ENCODE measurements around the gene DLL1.

DLL1 gene

DNA sequence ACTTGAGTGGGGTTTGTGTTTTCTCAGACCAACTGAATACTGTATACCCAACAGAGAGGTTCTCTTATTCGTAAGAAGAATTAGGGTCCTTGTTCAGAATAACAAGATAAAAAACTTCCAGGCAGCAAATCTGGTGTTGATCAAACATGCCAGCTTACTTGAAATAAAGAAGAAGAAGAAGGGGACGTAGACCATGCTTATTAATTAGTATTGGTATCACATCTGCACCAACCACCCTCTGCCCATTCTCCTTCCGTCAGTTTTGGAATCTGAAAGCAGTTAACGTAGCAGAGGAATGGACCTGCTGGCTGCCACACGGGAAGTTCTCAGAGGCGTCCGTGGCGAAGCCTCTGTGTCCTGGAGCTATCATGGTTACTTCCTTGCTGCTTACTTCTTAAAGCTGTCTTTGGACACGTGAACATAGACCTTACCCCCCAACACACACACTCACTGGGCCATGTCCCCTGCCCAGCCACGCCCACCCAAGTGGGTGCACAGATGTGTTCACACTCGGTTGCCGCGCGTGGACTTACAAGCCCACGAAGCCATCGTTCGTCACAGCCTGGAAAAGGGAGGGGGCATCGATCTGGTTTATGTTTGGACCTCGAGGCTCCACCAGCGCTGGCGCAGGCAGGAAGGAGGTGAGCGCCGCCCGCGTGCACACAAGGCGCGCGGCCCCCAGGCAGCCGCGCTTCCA is 4.1 kb upstream of the DLL1 start:
- no peak for DNase-seq

GRCh38 chr6:170294298-170294730 is 3.4 kb upstream of the DLL1 start:
- no peak for DNase-seq

DNA sequence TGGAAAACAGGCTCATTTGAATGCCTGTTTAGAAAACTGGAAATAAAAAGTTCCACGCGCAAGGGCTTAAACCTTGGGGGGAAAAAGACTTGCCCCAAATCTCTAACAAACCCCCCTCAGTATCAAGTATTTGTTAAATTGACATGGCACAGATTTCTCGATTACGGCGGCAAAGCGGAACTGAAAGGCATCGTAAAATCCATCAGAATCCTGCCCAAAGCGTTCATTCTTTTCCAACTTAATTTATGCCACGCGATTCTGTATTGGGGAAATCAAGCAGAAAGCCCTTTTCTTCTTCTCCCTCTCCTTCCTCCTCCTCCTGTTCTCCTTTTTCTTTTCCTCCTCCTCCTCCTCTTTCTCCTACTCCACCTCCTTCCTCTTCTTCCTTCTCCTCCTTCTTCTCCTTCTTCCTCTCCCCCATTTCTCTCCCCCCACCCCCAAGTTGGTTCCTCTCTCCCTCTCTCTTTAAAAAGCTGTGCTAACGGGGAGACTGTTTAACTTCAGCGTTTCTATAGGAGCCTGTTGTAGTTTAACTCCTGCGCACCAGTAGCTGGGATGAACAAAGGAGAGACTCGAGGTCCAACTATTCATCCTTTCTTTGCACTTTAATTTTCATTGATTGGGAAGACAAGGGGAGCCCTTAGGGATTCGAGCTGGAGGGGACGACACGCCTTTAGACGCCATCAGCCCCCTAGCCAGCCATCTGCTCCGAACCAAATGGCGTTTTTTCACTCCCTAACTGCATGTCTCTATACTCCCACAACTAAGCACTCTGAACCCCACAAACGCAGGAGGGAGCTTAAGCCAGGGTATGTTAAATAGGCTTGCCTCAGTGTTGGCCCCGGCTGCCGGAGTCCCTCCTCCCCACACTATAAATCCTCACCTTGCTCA is 2.7 kb upstream of the DLL1 start:
- DNase-seq, result no peak

DNA sequence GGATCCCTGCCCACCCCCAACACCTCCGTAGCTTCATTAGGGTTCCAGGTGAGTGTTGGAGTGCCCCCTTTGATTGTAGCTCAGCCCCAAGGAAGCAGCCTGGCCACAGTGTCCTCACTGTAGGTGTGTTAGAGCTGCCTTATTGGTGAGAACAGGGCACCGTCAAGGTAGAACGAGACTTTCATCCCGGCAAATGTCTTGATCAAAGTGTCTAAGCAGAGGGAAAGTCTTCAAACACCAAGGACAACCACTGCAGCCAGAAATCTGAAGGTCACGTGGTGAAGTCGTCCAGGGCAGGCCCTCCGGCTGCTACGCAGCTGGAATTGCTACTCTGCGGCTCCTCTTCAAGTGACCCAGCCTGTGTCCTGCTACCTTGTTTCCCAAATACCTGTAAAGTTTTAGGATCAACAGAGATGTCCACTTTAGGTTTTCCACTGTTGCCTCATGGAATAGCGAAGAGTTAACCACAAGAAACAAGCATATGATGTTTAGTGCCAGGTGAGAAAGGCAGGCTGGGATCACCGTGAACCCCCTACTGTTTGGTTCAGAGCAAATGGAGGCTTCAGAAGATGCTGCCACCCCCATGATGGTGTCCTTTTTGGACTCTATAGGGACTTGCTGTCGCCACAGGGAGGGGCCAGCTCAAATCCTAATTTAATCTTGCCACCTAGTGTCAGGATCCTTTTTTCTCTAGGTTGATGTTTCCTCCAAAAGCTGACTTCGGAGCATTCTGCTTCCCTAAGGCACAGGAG is 1.7 kb upstream of the DLL1 start:
- no peak for DNase-seq

DNA sequence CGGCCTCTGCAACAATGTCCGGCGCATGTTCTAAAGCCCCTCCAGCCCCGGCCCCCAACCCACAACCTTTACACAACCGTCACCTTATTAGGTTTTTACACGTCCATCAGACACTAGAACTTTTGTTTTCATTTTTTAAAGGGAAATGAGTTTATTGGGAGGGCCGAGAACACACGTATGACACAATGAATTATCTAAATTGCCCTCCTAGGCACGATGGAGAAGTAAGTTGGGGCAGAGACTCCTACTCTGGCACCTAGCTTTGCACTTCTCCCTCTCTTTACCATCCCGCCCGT is 1.2 kb upstream of the DLL1 start:
- DNase-seq, result no peak

DNA sequence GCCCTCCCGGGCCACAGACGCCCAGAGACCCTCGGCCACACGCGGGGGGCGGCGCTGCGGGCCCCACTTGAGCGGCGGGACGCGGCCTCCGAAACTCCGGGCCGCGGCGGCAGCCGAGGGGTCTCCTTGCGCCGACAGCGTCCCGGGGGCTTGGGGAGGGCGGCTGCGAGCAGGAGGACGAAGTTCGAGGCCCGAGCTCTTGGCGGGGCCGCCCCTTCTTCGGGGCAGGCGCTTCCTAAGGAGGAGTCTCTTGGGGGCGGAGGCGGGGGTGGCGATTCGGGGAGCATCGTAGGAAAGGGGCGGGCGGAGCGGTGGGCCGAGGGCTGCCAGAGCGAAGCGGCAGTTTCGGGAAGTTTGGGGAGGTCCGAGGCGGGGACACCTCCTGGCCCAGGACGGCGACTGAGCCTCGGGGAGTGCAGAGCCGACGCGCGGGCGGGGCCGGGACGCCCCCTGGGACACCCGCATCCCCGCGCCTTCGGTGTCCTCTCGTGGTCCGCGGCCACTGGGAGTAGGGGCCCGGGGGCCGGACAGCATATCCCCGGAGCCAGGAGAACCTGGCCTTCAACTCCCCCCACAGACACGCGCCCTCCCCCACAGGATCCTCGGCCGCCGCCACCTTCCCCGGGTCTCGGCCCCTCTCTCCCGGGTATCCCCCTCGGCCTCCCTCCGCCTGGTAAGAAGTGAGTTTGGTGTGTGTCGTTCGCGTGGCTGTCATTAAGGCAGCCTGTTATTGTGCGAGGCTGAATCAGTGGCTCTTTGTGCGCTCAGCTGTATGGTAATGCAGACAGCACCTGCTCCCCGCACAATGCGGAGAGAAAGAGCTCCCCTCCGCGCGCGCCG is 613 bp upstream of the DLL1 start:
- DNase-seq, result no peak

- DNase-seq, result no peak
Observed at GRCh38 chr6:170289951-170290295, 955 bp downstream of the DLL1 start.

GRCh38 chr6:170289180-170289931 is 1.5 kb downstream of the DLL1 start:
- DNase-seq, result no peak

GRCh38 chr6:170288852-170289179 is 2.1 kb downstream of the DLL1 start:
- no peak for DNase-seq

DNA sequence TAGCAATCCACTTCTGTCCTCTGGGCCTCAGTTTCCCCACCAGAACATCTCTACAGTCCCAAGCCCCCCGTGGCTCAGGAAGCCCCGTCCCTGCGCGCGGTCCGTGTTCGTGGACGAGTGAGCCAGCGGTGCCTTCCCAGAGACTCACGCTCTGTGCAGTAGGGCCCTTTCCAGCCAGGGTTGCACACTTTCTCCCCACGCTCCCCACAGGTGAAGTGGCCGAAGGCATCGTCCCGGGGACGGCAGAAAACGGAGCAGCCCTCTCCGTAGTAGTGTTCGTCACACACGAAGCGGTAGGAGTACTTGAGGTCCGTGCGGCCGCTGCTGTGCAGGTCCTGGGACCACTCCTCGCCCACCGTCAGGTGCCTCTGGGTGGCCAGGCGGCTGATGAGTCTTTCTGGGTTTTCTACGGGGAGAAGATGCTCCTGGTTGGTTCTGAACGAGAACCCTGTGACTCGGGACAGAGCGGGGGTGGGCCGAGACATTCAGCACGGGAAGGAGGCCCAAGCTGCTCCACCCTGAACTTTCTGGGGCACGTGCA is 2.7 kb downstream of the DLL1 start:
- no peak for DNase-seq

- DNase-seq, result no peak
Observed at GRCh38 chr6:170287371-170287876, 3.5 kb downstream of the DLL1 start.

DNA sequence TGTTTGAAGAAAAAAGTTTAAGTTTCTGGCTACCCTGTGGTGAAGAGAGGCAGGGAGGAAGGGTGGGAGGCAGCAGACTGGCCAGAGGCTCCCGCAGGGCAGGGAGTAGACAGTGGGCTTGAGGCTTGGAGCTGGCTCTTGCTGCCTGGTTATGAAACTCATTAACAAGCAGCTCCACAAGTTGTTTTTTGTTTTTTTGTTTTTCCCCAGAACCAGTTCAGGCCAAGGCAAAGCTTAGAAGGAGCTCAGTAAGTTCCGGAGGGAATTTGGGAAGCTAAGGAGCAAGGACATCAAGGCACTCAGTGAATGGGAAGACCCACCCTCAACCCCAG is 4.0 kb downstream of the DLL1 start:
- DNase-seq, result no peak

DNA sequence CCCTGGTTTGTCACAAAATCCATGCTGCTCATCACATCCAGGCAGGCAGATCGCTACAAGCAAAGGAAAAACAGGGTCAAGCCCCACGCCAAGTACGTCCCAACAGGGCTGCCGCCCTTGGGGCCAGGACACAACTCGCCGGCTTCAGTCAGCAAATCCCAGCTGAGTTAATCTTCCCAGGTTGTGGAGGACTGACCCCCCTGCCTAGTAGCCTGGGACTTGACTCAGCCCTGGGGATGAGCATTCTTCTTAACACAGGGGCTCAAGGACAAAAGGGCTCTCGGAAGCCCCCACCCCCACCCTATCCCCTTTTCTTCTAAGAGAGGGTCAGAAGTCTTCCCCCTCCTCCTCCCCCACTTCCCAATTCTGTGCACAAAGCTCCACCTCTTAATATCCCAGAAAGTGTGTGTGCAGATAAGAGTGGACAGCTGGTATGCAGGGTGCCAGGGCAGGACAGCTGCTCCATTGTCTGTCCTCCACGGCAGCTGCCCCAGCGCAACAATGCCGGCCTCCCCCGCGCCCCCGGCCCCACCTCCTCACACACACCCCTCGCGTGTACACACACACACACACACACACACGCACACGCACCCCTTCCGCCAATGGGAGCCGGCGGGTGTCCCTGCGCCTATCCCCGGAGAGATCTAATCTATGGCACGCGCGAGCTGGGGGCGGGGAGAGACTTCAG is 4.5 kb downstream of the DLL1 start:
- no peak for DNase-seq

GRCh38 chr6:170285482-170285881 is 5.4 kb downstream of the DLL1 start:
- DNase-seq, result no peak

GRCh38 chr6:170284866-170285469 is 5.9 kb downstream of the DLL1 start:
- DNase-seq, result no peak

DNA sequence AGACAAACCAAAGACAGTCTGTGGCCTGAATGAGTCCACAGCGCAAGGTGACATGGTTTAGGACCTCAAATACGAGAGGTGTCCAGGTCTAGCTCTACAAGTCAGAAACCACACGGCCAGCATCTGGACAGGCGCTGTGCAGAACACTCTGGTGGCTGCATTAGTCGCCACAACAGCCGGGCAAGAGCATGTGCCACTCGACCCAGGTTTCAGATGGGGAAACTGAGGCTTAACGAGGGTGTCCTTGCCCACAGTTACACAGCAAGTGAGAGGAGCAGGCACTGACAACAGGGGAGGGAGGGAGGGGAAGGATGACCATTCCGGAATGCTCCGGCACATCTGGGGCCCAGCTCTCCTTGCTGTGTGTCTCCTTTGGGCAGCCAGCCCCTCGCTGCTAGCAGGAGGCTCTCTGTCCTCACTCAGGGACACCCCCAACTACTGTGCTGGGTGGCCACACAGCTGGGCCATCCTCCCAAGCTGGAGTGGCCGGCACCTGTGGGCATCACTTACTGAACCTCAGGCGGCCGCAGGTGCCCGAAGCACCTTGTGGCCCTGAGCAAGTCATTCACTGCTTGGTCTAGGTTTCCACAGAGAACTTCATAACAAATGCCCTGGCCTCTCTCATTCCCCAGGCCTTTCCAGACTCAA is 6.6 kb downstream of the DLL1 start:
- DNase-seq, result no peak

DNA sequence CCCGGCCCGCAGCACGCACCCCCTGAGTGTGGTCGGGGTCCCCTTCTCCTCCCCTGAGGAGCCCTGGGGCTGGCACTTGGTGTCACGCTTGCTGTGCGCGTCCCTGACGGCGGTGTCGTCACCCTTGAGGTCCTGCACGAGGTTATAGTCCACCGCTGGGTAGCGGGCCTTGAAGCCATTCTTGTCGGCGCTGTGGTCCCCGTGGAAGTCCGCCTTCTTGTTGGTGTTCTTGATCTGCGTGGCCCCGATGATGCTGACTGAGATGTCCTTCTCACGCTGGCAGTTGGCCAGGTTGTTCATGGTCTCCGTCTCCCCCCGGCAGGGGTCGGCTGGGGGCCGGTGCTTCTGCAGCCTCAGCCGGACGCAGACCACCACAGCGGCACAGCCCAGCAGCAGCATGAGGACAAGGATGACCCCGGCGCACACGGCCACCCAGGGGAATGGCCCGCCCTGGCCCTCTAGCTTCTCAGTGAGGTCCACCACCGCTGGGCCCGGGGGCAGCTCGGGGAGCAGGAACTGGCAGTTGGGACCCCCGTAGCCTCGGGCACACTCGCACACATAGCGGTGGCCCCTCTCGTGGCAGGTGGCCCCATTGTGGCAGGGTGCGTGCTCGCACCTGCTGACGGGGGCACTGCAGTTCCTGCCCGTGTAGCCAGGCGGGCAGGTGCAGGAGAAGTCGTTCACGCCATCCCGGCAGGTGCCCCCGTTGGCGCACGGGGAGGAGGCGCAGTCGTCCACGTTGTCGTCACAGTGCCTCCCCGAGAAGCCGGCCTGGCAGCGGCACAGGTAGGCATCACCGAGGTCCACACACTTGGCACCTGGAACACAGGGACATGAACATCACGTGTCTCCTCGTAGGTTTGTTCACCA is 7.4 kb downstream of the DLL1 start:
- no peak for DNase-seq

GRCh38 chr6:170282512-170283158 is 8.2 kb downstream of the DLL1 start:
- DNase-seq, result no peak

Measured in activated CD4-positive, CD25-positive, alpha-beta regulatory T cell (primary cell).